Measurements from ENCODE around the gene NR2F2. TPM values are rescaled to one million over a fixed set of nuclear protein-coding genes. Genes with fewer than 3 reads are reported as not detected.

The NR2F2 gene
- total RNA-seq = 64.5 and 68.8 TPM in 2 replicates

- peak; percentile 68 for DNase-seq (ENCODE audit: extremely low read depth, low read depth, low spot score)
Measured at GRCh38 chr15:96330450-96331143, at the start of gene NR2F2. Gene NR2F2, plus strand, starts transcription at chr15:96330700. Its CDS starts 1,406 bp downstream, at chr15:96332106.

- no peak for DNase-seq (ENCODE audit: extremely low read depth, low read depth, low spot score)
Measured at GRCh38 chr15:96285305-96285704, 45.2 kb upstream of the NR2F2 start.

GRCh38 chr15:96285729-96286254 is 44.7 kb upstream of the NR2F2 start:
- DNase-seq (ENCODE audit: extremely low read depth, low read depth, low spot score) = no peak

DNA sequence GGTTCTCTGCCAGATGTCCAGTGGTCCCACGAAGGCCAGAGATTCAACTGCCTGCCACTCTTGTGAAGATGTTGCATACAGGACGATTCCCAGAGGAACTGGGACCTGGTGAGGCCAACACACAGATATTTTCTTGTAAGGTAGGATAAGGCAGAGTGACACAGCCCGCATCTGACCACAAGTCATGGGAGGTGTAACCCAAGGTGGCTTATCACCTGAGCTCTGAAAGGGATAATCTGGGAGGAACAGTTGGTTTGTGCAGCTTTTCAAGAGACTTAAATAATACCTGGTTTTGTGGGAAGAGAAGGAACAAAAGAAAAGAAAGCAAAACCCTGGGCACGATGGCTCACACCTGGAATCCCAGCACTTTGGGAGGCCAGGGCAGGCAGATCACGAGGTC is 39.8 kb upstream of the NR2F2 start:
- no peak for DNase-seq (ENCODE audit: extremely low read depth, low read depth, low spot score)

DNA sequence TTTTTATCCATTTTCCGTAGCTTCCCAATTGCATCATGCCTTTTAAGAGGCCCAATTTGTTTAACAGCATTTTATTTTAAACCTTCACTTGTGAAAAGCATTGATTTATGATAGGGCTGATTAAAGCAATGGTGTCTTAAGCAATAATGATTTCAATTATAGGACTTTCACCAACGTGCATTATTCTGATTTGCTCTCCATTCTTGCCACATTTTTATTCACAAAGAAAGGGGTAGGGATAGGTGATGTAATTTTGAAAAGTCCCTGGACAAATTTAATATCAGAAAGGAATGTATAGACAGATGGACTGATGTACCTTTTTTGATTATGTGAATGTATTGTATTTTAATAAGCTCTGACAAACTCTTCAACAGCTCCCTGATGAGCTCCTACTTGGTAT is 37.9 kb upstream of the NR2F2 start:
- DNase-seq (ENCODE audit: extremely low read depth, low read depth, low spot score) = no peak

- no peak for DNase-seq (ENCODE audit: extremely low read depth, low read depth, low spot score)
Measured at GRCh38 chr15:96293441-96293840, 37.1 kb upstream of the NR2F2 start.

- DNase-seq (ENCODE audit: extremely low read depth, low read depth, low spot score) = no peak
Measured at GRCh38 chr15:96294766-96295165, 35.7 kb upstream of the NR2F2 start.

DNA sequence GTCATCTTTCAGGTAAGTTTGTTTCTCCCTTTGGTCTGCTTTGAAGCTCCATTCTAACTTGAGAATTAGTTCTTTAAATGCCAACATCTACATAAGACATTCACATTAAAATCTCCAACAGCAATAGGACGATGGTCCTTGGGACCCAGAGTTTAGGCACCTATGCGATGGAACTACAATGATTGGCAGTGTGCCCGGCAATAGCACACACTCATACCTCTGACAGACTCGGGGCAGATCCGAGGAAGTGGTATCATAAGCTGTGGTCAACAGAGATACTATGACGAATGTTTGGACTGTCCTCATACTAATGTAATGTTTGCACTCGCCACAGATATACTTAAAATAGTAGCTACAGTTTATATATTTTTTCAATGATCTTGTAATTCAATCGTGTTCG is 34.2 kb upstream of the NR2F2 start:
- DNase-seq (ENCODE audit: extremely low read depth, low read depth, low spot score) = no peak

- no peak for DNase-seq (ENCODE audit: extremely low read depth, low read depth, low spot score)
Measured at GRCh38 chr15:96297783-96298182, 32.7 kb upstream of the NR2F2 start.

- DNase-seq (ENCODE audit: extremely low read depth, low read depth, low spot score) = no peak
Measured at GRCh38 chr15:96298217-96298616, 32.3 kb upstream of the NR2F2 start.

- no peak for DNase-seq (ENCODE audit: extremely low read depth, low read depth, low spot score)
Measured at GRCh38 chr15:96300836-96301235, 29.7 kb upstream of the NR2F2 start.

- DNase-seq (ENCODE audit: extremely low read depth, low read depth, low spot score) = no peak
Measured at GRCh38 chr15:96303503-96304056, 26.9 kb upstream of the NR2F2 start.

DNA sequence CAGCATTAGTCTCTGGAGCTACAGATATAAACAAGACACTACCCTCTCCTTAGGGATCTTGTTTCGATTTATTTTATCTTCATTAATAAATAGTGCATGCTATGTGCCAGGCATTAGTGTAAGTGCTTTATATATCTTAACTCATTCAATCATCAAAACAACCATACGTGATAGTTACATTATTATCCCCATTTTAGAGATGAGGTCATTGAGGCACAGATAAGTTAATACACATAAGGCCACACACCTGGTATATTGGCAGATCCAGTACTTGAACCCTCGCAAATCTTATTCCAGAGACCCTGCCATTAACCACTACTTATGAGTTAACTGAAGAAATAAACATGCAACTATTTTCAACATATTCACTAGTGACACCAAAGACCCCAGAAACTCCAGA is 25.7 kb upstream of the NR2F2 start:
- no peak for DNase-seq (ENCODE audit: extremely low read depth, low read depth, low spot score)

DNA sequence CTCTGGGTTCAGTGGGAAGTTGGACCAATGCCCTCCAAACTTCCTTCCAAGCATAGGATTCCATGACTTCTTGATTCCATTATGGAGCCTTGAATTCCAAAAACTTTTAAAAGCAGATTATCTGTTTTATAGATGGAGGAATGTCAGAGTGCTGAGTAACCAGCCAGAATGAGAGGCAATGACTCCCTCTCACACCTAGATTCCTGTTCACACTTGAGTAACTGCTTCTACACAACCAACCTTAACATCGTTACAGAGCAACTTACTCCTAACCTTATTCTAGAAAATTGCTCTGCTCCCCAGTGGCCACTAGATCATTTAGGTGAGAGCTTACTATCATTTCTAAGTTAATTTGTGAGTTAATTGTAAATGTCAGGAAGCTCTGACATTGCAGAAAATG is 24.2 kb upstream of the NR2F2 start:
- no peak for DNase-seq (ENCODE audit: extremely low read depth, low read depth, low spot score)

GRCh38 chr15:96307856-96308394 is 22.6 kb upstream of the NR2F2 start:
- no peak for DNase-seq (ENCODE audit: extremely low read depth, low read depth, low spot score)

- no peak for DNase-seq (ENCODE audit: extremely low read depth, low read depth, low spot score)
Measured at GRCh38 chr15:96309143-96309660, 21.3 kb upstream of the NR2F2 start.

GRCh38 chr15:96311256-96311955 is 19.1 kb upstream of the NR2F2 start:
- no peak for DNase-seq (ENCODE audit: extremely low read depth, low read depth, low spot score)

DNA sequence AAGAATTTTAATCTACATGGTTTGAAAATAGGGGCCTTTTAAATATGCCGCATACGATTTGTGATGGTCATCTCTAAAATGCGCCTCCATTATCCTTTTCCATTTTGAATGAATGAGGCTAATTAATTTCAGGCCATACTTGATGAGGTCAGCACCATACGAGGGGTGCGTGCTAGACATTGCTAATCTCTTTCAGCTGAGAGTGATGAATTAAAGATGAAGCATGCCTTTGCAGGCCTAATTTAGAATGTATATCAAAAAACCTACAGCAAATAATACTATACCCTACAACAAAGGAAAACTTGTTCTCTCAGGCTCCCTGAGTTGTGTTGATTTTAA is 18.6 kb upstream of the NR2F2 start:
- DNase-seq (ENCODE audit: extremely low read depth, low read depth, low spot score) = no peak

GRCh38 chr15:96312641-96313335 is 17.7 kb upstream of the NR2F2 start:
- DNase-seq (ENCODE audit: extremely low read depth, low read depth, low spot score) = no peak

GRCh38 chr15:96314518-96314917 is 16.0 kb upstream of the NR2F2 start:
- no peak for DNase-seq (ENCODE audit: extremely low read depth, low read depth, low spot score)

DNA sequence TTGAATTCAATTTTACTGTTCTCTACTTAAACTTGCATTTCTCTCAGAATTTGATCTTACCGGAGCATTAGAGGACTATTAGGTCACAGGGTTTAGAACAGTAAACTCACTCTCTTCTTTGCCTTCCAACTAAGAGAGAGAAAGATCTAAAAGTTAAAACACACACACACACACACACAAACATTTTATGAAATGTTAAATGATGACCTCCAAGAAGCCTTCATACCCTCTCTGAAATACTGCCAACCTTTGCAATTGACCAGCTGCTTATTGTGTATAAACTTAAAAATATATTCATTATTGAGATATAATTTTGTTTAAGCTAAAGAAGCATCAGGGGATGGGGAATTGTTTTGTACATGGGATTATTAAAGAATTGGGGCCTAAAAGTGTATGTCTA is 15.5 kb upstream of the NR2F2 start:
- DNase-seq (ENCODE audit: extremely low read depth, low read depth, low spot score) = no peak
